ENCODE results near the gene PRR27.
"Not testable (repeated sequence)": the region's sequence is repeated elsewhere in the genome, so short reads cannot be mapped to it uniquely, and the experiment has no call there.

Gene PRR27

GRCh38 chr4:70183168-70183939, 29.3 kb downstream of the PRR27 start:
- no peak overlapping the region for H3K4me3 Mint-ChIP-seq
- no peaks in the 10 kb centered on the region for H3K27me3 Mint-ChIP-seq
- H3K36me3 Mint-ChIP-seq, result no peaks in the 10 kb centered on the region
- H3K27ac Mint-ChIP-seq, result no peak overlapping the region
- no peaks in the 10 kb centered on the region for H3K9me3 Mint-ChIP-seq
- ATAC-seq (replicated peaks), result peak; percentile 62 to 64
- H3K4me1 Mint-ChIP-seq, result no peaks in the 10 kb centered on the region
- DNase-seq, result no peak

- Mint-ChIP-seq H3K27me3 (no peaks in the 10 kb centered on the region), H3K4me3 (no peak overlapping the region), H3K4me1 (no peaks in the 10 kb centered on the region), H3K36me3 (no peaks in the 10 kb centered on the region), H3K9me3 (no peaks in the 10 kb centered on the region), H3K27ac (no peak overlapping the region)
- DNase-seq (no peak), ATAC-seq (replicated peaks) (no peak)
Observed at GRCh38 chr4:70183940-70184246, 29.9 kb downstream of the PRR27 start.

- Mint-ChIP-seq H3K9me3 (peaks cover 0 to 3% of the 10 kb centered on the region in 2 donors), H3K27ac (no peak overlapping the region), H3K4me1 (no peaks in the 10 kb centered on the region), H3K4me3 (no peak overlapping the region), H3K27me3 (no peaks in the 10 kb centered on the region), H3K36me3 (no peaks in the 10 kb centered on the region)
- DNase-seq, result no peak
- ATAC-seq (replicated peaks), result no peak
Observed at GRCh38 chr4:70187216-70187615, 33.2 kb downstream of the PRR27 start.

GRCh38 chr4:70190579-70190978, 36.5 kb downstream of the PRR27 start:
- Mint-ChIP-seq H3K27ac (no peak overlapping the region), H3K36me3 (no peaks in the 10 kb centered on the region), H3K27me3 (no peaks in the 10 kb centered on the region), H3K4me1 (no peaks in the 10 kb centered on the region), H3K9me3 (peaks cover 0 to 3% of the 10 kb centered on the region in 2 donors), H3K4me3 (no peak overlapping the region)
- ATAC-seq (replicated peaks), result no peak
- no peak for DNase-seq

GRCh38 chr4:70191647-70192046, 37.6 kb downstream of the PRR27 start:
- H3K9me3 Mint-ChIP-seq, result peaks cover 0 to 3% of the 10 kb centered on the region in 2 donors

GRCh38 chr4:70192895-70193294, 38.9 kb downstream of the PRR27 start:
- no peaks in the 10 kb centered on the region for H3K27me3 Mint-ChIP-seq
- H3K36me3 Mint-ChIP-seq, result no peaks in the 10 kb centered on the region
- H3K4me1 Mint-ChIP-seq, result no peaks in the 10 kb centered on the region
- DNase-seq (no peak), ATAC-seq (replicated peaks) (no peak)
- no peak overlapping the region for H3K4me3 Mint-ChIP-seq
- peaks cover 0 to 3% of the 10 kb centered on the region in 2 donors for H3K9me3 Mint-ChIP-seq
- H3K27ac Mint-ChIP-seq, result no peak overlapping the region

More at GRCh38 chr4:70191647-70192046, 37.6 kb downstream of the PRR27 start:
- DNase-seq (no peak), ATAC-seq (replicated peaks) (no peak)
- Mint-ChIP-seq H3K36me3 (no peaks in the 10 kb centered on the region), H3K4me3 (no peak overlapping the region), H3K27me3 (no peaks in the 10 kb centered on the region), H3K4me1 (no peaks in the 10 kb centered on the region), H3K27ac (no peak overlapping the region)

- Mint-ChIP-seq H3K27me3 (no peaks in the 10 kb centered on the region), H3K4me1 (no peaks in the 10 kb centered on the region), H3K4me3 (no peak within 1 kb of the TSS), H3K27ac (no peak within 1 kb of the TSS), H3K9me3 (peaks cover 0 to 3% of the 10 kb centered on the region in 2 donors), H3K36me3 (no peaks in the 10 kb centered on the region)
- no peak for DNase-seq
- ATAC-seq (replicated peaks), result no peak
Observed at GRCh38 chr4:70195425-70195824, 41.4 kb downstream of the PRR27 start, which contains the start of gene ODAM. ODAM (plus strand) TSS chr4:70195725; CDS start chr4:70196544, 819 bp downstream.

GRCh38 chr4:70196857-70197256, 42.8 kb downstream of the PRR27 start:
- DNase-seq, result no peak
- H3K4me3 Mint-ChIP-seq, result no peak overlapping the region
- no peaks in the 10 kb centered on the region for H3K36me3 Mint-ChIP-seq
- no peak for ATAC-seq (replicated peaks)
- no peaks in the 10 kb centered on the region for H3K4me1 Mint-ChIP-seq
- H3K27ac Mint-ChIP-seq, result no peak overlapping the region
- no peaks in the 10 kb centered on the region for H3K9me3 Mint-ChIP-seq
- no peaks in the 10 kb centered on the region for H3K27me3 Mint-ChIP-seq

- ATAC-seq (replicated peaks), result no peak
- DNase-seq, result no peak
- H3K4me3 Mint-ChIP-seq, result no peak overlapping the region
- H3K27ac Mint-ChIP-seq, result no peak overlapping the region
- H3K4me1 Mint-ChIP-seq, result no peaks in the 10 kb centered on the region
- no peaks in the 10 kb centered on the region for H3K9me3 Mint-ChIP-seq
- H3K36me3 Mint-ChIP-seq, result no peaks in the 10 kb centered on the region
- no peaks in the 10 kb centered on the region for H3K27me3 Mint-ChIP-seq
Observed at GRCh38 chr4:70197842-70198241, 43.8 kb downstream of the PRR27 start.

- H3K36me3 Mint-ChIP-seq, result no peaks in the 10 kb centered on the region
- H3K4me3 Mint-ChIP-seq, result no peak overlapping the region
- no peak overlapping the region for H3K27ac Mint-ChIP-seq
- no peaks in the 10 kb centered on the region for H3K4me1 Mint-ChIP-seq
- H3K27me3 Mint-ChIP-seq, result no peaks in the 10 kb centered on the region
- H3K9me3 Mint-ChIP-seq, result peaks cover 0 to 3% of the 10 kb centered on the region in 2 donors
- ATAC-seq (replicated peaks), result no peak
- no peak for DNase-seq
Observed at GRCh38 chr4:70203601-70204000, 49.6 kb downstream of the PRR27 start.

- not testable (repeated sequence) for H3K4me1 Mint-ChIP-seq; H3K4me3 Mint-ChIP-seq; H3K27ac Mint-ChIP-seq; ATAC-seq (replicated peaks); H3K36me3 Mint-ChIP-seq; H3K27me3 Mint-ChIP-seq; DNase-seq
- peaks cover 0 to 10% of the 10 kb centered on the region in 2 donors for H3K9me3 Mint-ChIP-seq
Observed at GRCh38 chr4:70212752-70213151, 58.7 kb downstream of the PRR27 start.
